PC-3 (cell line): ENCODE results near the gene PDLIM5. TPM values are rescaled to one million over a fixed set of nuclear protein-coding genes. Genes with fewer than 3 reads are reported as not detected.

Experiments
- ATAC-seq: fragments of 200-7000 bp; cut with Tn5 transposase; 2 replicates; pipeline ENCODE4 v1.9.1; 2020; ENCODE audit warnings: mild to moderate bottlenecking, moderate library complexity
- BruUV-seq: library from RNA; stranded (reverse); fragments of 400-500 nt; replicated peaks from 2 replicates; lab custom pipeline; 2021; lab: Mats Ljungman, UMichigan
- CTCF ChIA-PET: fragments of 300-600 bp; sonication (Branson Sonifier 250); formaldehyde crosslinking; loops from one replicate; lab custom pipeline; 2022; ENCODE audit warnings: antibody characterized with exemption; lab: Charles Lee
- POLR2A ChIA-PET: fragments of 300-600 bp; sonication (Branson Sonifier 250); formaldehyde crosslinking; loops from one replicate; lab custom pipeline; 2022; ENCODE audit warnings: antibody characterized with exemption; ENCODE audit not compliant: unreplicated experiment; lab: Charles Lee
- DNase-seq: peaks from one replicate; pipeline ENCODE4 v3.0.0-alpha.2; 2015
- H2AFZ ChIP-seq: fragments of 300-600 bp; sonication (generic); 2 replicates; pipeline ENCODE4 v1.6.0; 2016; ENCODE audit warnings: antibody characterized with exemption, low read length
- H3F3A ChIP-seq: fragments of 300-600 bp; sonication (generic); one replicate; pipeline ENCODE4 v1.6.0; 2017; ENCODE audit warnings: antibody characterized with exemption, low read length, control low read depth, mild to moderate bottlenecking; ENCODE audit not compliant: unreplicated experiment
- H3K27ac ChIP-seq: fragments of 300-600 bp; sonication (generic); 2 replicates; pipeline ENCODE4 v1.5.1; 2016; ENCODE audit warnings: mild to moderate bottlenecking, low read length
- H3K27me3 ChIP-seq: fragments of 300-600 bp; sonication (generic); 2 replicates; pipeline ENCODE4 v1.6.1; 2016; ENCODE audit warnings: low read length, mixed read lengths
- H3K36me3 ChIP-seq: fragments of 300-600 bp; sonication (generic); 2 replicates; pipeline ENCODE4 v1.6.1; 2016; ENCODE audit warnings: low read depth, mixed run types, low read length, mixed read lengths
- H3K4me1 ChIP-seq: fragments of 300-600 bp; sonication (generic); 2 replicates; pipeline ENCODE4 v1.5.1; 2016; ENCODE audit warnings: low read length; ENCODE audit not compliant: insufficient read depth
- H3K4me2 ChIP-seq: fragments of 300-600 bp; sonication (generic); 2 replicates; pipeline ENCODE4 v1.6.0; 2016; ENCODE audit warnings: low read length
- H3K4me3 ChIP-seq: fragments of 300-600 bp; sonication (generic); 2 replicates; pipeline ENCODE4 v1.5.1; 2016; ENCODE audit warnings: mild to moderate bottlenecking, low read length, mixed read lengths
- H3K79me2 ChIP-seq: fragments of 300-600 bp; sonication (generic); 2 replicates; pipeline ENCODE4 v1.6.1; 2017; ENCODE audit warnings: low read length, mixed read lengths
- H3K9ac ChIP-seq: fragments of 300-600 bp; sonication (generic); 2 replicates; pipeline ENCODE4 v1.6.0; 2016; ENCODE audit warnings: mild to moderate bottlenecking, low read length
- H3K9me2 ChIP-seq: fragments of 300-600 bp; sonication (generic); replicated peaks from 2 replicates; pipeline ENCODE4 v1.6.1; 2016; ENCODE audit warnings: mixed run types, low read length, mixed read lengths
- H3K9me3 ChIP-seq: fragments of 300-600 bp; sonication (generic); 2 replicates; pipeline ENCODE4 v1.6.1; 2016; ENCODE audit warnings: low read length, mixed read lengths
- H4K20me1 ChIP-seq: fragments of 300-600 bp; sonication (generic); 2 replicates; pipeline ENCODE4 v1.6.1; 2016; ENCODE audit warnings: low read length, mixed read lengths
- EZH2 ChIP-seq: fragments of 300-600 bp; sonication (generic); IDR thresholded peaks from one replicate; pipeline ENCODE4 v1.6.1; 2017; ENCODE audit warnings: antibody characterized with exemption, mild to moderate bottlenecking, low read length; ENCODE audit not compliant: unreplicated experiment
- EZH2phosphoT487 ChIP-seq: fragments of 300-600 bp; sonication (generic); IDR thresholded peaks from 2 replicates; pipeline ENCODE4 v1.6.1; 2018; ENCODE audit warnings: mild to moderate bottlenecking, antibody characterized with exemption, low read length, borderline replicate concordance
- intact Hi-C: fragments of 100-400 bp; cut with micrococcal nuclease; formaldehyde crosslinking; loops from 2 replicates; pipeline ENCODE4 v1.9.0; 2023
- total RNA-seq: library from RNA; depleted of rRNA; stranded (reverse); fragments of >200 nt; gene quantifications from 2 replicates; pipeline ENCODE4 v1.2.3, GENCODE V29; 2014
- TF ChIP-seq, protein P1 (sequence below): fragments of 300-600 bp; sonication (generic); conservative IDR thresholded peaks from 2 replicates; pipeline ENCODE4 v1.5.1; 2017; ENCODE audit warnings: antibody characterized with exemption, low read depth, mild to moderate bottlenecking, low read length

The PDLIM5 gene
- total RNA-seq, 1 experiment from 2014 or later, result 57.8 TPM

DNA sequence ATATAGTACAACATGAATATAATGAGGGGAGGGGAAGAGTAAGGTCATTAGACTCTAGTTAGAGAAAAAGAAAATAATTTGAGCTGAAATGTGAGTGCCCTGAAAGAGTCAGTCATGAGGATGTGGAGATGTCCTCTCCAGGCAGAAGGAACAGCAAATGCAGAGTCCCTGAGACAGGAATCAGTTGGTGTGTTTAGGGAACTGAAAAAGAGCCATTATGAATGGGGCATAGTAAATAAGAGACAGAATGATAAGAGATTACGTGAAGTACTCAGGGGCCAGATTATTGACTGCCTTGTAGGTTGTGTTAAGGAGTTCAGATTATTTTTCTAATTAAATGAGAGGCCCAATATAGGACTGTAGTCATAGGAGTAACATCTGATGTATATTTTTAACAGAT lies 147.0 kb downstream of the PDLIM5 start:
- H3K9me2 ChIP-seq, result no peaks in the 10 kb centered on the region
- DNase-seq (no peak), ATAC-seq (no peak)
- H3K27me3 ChIP-seq, result no peaks in the 10 kb centered on the region
- no peak for TF ChIP-seq EZH2phosphoT487
- no peak for TF ChIP-seq EZH2
- TF ChIP-seq, protein P1, sequence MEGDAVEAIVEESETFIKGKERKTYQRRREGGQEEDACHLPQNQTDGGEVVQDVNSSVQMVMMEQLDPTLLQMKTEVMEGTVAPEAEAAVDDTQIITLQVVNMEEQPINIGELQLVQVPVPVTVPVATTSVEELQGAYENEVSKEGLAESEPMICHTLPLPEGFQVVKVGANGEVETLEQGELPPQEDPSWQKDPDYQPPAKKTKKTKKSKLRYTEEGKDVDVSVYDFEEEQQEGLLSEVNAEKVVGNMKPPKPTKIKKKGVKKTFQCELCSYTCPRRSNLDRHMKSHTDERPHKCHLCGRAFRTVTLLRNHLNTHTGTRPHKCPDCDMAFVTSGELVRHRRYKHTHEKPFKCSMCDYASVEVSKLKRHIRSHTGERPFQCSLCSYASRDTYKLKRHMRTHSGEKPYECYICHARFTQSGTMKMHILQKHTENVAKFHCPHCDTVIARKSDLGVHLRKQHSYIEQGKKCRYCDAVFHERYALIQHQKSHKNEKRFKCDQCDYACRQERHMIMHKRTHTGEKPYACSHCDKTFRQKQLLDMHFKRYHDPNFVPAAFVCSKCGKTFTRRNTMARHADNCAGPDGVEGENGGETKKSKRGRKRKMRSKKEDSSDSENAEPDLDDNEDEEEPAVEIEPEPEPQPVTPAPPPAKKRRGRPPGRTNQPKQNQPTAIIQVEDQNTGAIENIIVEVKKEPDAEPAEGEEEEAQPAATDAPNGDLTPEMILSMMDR, result no peak
- H3K79me2 ChIP-seq, result no peaks in the 10 kb centered on the region
- ChIA-PET POLR2A (interaction anchor here (0.7 kb wide), 1 partner anchor 129 kb away, joined by 7 read pairs; no protein-coding TSS in a partner anchor), CTCF (no interaction called here)
- no peak overlapping the region for H3K9ac ChIP-seq
- no peak overlapping the region for H3K27ac ChIP-seq
- no TSS peak for BruUV-seq
- H3K4me1 ChIP-seq, result peaks cover 13% of the 10 kb centered on the region; the same call in 1 of the 2 replicates
- intact Hi-C loops, result loop anchor here (5.0 kb wide), 1 partner anchor 51 kb away; no protein-coding TSS in a partner anchor
- no peaks in the 10 kb centered on the region for H3K9me3 ChIP-seq
- no peaks in the 10 kb centered on the region for H4K20me1 ChIP-seq
- no peak overlapping the region for H3K4me2 ChIP-seq
- no peak overlapping the region for H3K4me3 ChIP-seq
- H2AFZ ChIP-seq, result no peak overlapping the region
- H3F3A ChIP-seq, result no peaks in the 10 kb centered on the region
- no peaks in the 10 kb centered on the region for H3K36me3 ChIP-seq

DNA sequence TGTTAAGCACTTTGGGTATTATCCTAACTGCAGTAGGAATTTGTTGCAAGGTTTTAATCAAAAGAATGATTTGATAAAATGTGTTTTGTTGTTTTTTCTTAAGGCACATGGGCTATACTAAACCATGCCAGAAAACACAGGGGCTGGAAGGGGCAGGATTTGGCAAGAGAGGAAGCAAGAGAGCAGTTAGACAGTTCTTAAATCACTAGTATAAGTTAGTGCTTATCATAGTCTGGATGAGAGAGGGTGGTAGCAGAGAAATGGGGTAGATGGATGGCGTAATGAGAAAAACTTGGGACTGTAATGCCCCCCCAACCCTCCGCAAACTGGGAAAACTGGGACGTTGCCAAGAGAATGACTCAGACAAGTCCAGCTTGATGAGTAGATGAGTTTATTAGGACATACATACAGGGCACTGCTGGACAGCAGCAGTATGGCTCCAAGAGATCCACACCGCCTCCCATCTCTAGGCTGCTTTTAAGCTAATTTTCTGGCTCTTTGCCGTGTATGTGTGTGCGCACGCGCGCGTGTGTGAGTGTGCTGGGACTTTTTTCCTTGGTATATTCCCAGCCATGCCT lies 151.5 kb downstream of the PDLIM5 start:
- Histone ChIP-seq H3K27ac (no peak overlapping the region), H3K9ac (no peak overlapping the region), H2AFZ (no peak overlapping the region), H3K4me2 (no peak overlapping the region), H3F3A (no peaks in the 10 kb centered on the region), H3K9me2 (no peaks in the 10 kb centered on the region), H3K4me1 (peaks cover 6% of the 10 kb centered on the region; the same call in 1 of the 2 replicates), H4K20me1 (no peaks in the 10 kb centered on the region), H3K9me3 (no peaks in the 10 kb centered on the region), H3K79me2 (no peaks in the 10 kb centered on the region), H3K27me3 (no peaks in the 10 kb centered on the region), H3K4me3 (no peak overlapping the region), H3K36me3 (no peaks in the 10 kb centered on the region)
- TF ChIP-seq, protein P1, result no peak
- TF ChIP-seq EZH2, result no peak
- TF ChIP-seq EZH2phosphoT487, result no peak
- BruUV-seq, result no TSS peak
- intact Hi-C loops, result no loop called here
- CTCF ChIA-PET, result no interaction called here
- DNase-seq (peak; percentile 47), ATAC-seq (peak; percentile 60)
- POLR2A ChIA-PET, result interaction anchor here (0.5 kb wide), 1 partner anchor 192 kb away, joined by 3 read pairs; no protein-coding TSS in a partner anchor

DNA sequence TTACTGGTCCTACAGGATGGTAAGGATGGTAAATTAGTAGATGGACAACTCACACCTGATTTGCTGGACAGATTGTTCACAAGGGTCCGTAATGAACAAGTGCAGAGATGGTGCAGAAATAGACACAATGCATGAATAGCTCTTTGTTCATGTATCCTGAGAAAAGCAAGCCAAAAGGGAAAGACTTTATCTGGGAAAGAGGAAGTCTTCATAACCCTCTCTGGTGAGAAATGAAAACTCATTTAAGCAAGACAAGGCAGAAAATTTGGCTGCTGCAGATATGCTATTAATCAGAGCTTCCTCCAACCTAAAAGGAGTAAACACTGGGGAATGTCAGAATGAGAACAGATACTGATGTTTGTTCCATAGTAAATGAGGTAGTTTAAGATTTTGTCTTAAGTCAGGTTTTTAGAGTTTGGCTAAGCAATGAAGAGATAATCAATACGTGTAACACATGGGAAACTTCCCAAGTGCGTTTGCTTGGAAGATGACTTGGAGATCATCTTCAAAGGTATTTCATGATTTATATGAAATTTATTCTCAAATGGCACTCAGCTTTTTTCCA lies 153.6 kb downstream of the PDLIM5 start:
- ChIA-PET POLR2A (no interaction called here), CTCF (no interaction called here)
- Histone ChIP-seq H3K4me2 (no peak overlapping the region), H3K9me2 (no peaks in the 10 kb centered on the region), H3F3A (no peaks in the 10 kb centered on the region), H3K4me1 (peaks cover 6% of the 10 kb centered on the region; the same call in 1 of the 2 replicates), H3K9ac (no peak overlapping the region), H4K20me1 (no peaks in the 10 kb centered on the region), H3K27ac (no peak overlapping the region), H2AFZ (no peak overlapping the region), H3K27me3 (no peaks in the 10 kb centered on the region), H3K9me3 (no peaks in the 10 kb centered on the region), H3K4me3 (no peak overlapping the region), H3K36me3 (no peaks in the 10 kb centered on the region), H3K79me2 (no peaks in the 10 kb centered on the region)
- no TSS peak for BruUV-seq
- intact Hi-C loops, result no loop called here
- ATAC-seq (no peak), DNase-seq (no peak)
- TF ChIP-seq EZH2 (no peak), EZH2phosphoT487 (no peak)
- TF ChIP-seq, protein P1, result no peak
